A673 (cell line): ENCODE measurements around the gene MEP1A. TPM values are rescaled to one million over a fixed set of nuclear protein-coding genes. Genes with fewer than 3 reads are reported as not detected.

Experiments used
- BruUV-seq: library from RNA; stranded (reverse); fragments of 400-500 nt; replicated peaks from 2 replicates; lab custom pipeline; 2021; lab: Mats Ljungman, UMichigan
- CTCF ChIA-PET: fragments of 300-600 bp; sonication (Branson Sonifier 250); formaldehyde crosslinking; loops from one replicate; lab custom pipeline; 2022; ENCODE audit warnings: antibody characterized with exemption; lab: Charles Lee
- POLR2A ChIA-PET: fragments of 300-600 bp; sonication (Branson Sonifier 250); formaldehyde crosslinking; loops from one replicate; lab custom pipeline; 2022; ENCODE audit warnings: antibody characterized with exemption; ENCODE audit not compliant: low non-redundant PET; lab: Charles Lee
- DNase-seq: peaks from one replicate; pipeline ENCODE4 v3.0.0-alpha.2; 2015; ENCODE audit warnings: low spot score
- H3K27ac ChIP-seq: fragments of 200-600 bp; sonication (generic); 2 replicates; pipeline ENCODE4 v1.5.1; 2016; ENCODE audit warnings: mixed run types, low read depth, mild to moderate bottlenecking, mixed read lengths, antibody characterized with exemption, low read length; ENCODE audit not compliant: poor library complexity, severe bottlenecking
- H3K27me3 ChIP-seq: fragments of 200-600 bp; sonication (generic); replicated peaks from 2 replicates; pipeline ENCODE4 v1.6.1; 2017; ENCODE audit warnings: mixed run types, low read depth, mild to moderate bottlenecking, mixed read lengths, antibody characterized with exemption, low read length; ENCODE audit not compliant: insufficient read depth, poor library complexity
- H3K36me3 ChIP-seq: fragments of 200-600 bp; sonication (generic); 2 replicates; pipeline ENCODE4 v1.6.1; 2016; ENCODE audit warnings: mixed run types, mild to moderate bottlenecking, mixed read lengths, antibody characterized with exemption, low read length; ENCODE audit not compliant: insufficient read depth, poor library complexity, severe bottlenecking
- H3K4me1 ChIP-seq: fragments of 200-600 bp; sonication (generic); 2 replicates; pipeline ENCODE4 v1.6.1; 2017; ENCODE audit warnings: mixed run types, mild to moderate bottlenecking, mixed read lengths, antibody characterized with exemption, low read length; ENCODE audit not compliant: insufficient read depth, poor library complexity, severe bottlenecking
- H3K4me3 ChIP-seq: fragments of 200-600 bp; sonication (generic); 2 replicates; pipeline ENCODE4 v1.5.1; 2016; ENCODE audit warnings: low read depth, mixed run types, mild to moderate bottlenecking, mixed read lengths, low read length; ENCODE audit not compliant: poor library complexity, severe bottlenecking
- H3K9me3 ChIP-seq: fragments of 200-600 bp; sonication (generic); 2 replicates; pipeline ENCODE4 v1.6.1; 2016; ENCODE audit warnings: mixed run types, low read depth, mild to moderate bottlenecking, mixed read lengths, antibody characterized with exemption, low read length; ENCODE audit not compliant: poor library complexity, severe bottlenecking
- CTCF ChIP-seq: fragments of 300-800, 200-600 bp; sonication (generic); conservative IDR thresholded peaks from 2 replicates; pipeline ENCODE4 v1.5.1; 2017; ENCODE audit warnings: low read depth, mild to moderate bottlenecking, antibody characterized with exemption, low read length, moderate library complexity, mixed read lengths
- EZH2 ChIP-seq: fragments of 200-600 bp; sonication (generic); IDR thresholded peaks from 2 replicates; pipeline ENCODE4 v1.6.1; 2017; ENCODE audit warnings: borderline replicate concordance, low read depth, mild to moderate bottlenecking, mixed read lengths, antibody characterized with exemption, low read length; ENCODE audit not compliant: poor library complexity, severe bottlenecking
- intact Hi-C: fragments of 100-400 bp; cut with micrococcal nuclease; formaldehyde crosslinking; loops from one replicate; pipeline ENCODE4 v1.10.0; 2022; ENCODE audit not compliant: unreplicated experiment
- total RNA-seq: library from RNA; stranded (reverse); gene quantifications from 2 replicates; pipeline ENCODE4 v1.2.3, GENCODE V29; 2021

Gene MEP1A
- total RNA-seq, 1 experiment from 2014 or later, result not detected

- no peak for DNase-seq
- Histone ChIP-seq H3K27ac (no peak overlapping the region), H3K27me3 (no peaks in the 10 kb centered on the region), H3K4me3 (no peak overlapping the region), H3K36me3 (no peaks in the 10 kb centered on the region), H3K9me3 (no peaks in the 10 kb centered on the region), H3K4me1 (no peaks in the 10 kb centered on the region)
- TF ChIP-seq EZH2 (no peak), CTCF (no peak)
- ChIA-PET CTCF (no interaction called here), POLR2A (no interaction called here)
- intact Hi-C loops, result loop anchor here (5.0 kb wide), 2 partner anchors 82 to 367 kb away; no protein-coding TSS in a partner anchor
- no TSS peak for BruUV-seq
These were observed 8.7 kb upstream of the MEP1A start for GRCh38 chr6:46784535-46784934.

GRCh38 chr6:46787871-46788540 lies 5.2 kb upstream of the MEP1A start:
- H3K4me1 ChIP-seq, result no peaks in the 10 kb centered on the region
- POLR2A ChIA-PET, result no interaction called here
- no peak overlapping the region for H3K4me3 ChIP-seq
- intact Hi-C loops, result no loop called here
- TF ChIP-seq EZH2 (no peak), CTCF (no peak)
- no peaks in the 10 kb centered on the region for H3K9me3 ChIP-seq
- H3K27me3 ChIP-seq, result no peaks in the 10 kb centered on the region
- no peaks in the 10 kb centered on the region for H3K36me3 ChIP-seq
- no TSS peak for BruUV-seq
- CTCF ChIA-PET, result no interaction called here
- DNase-seq, result no peak
- H3K27ac ChIP-seq, result no peak overlapping the region

GRCh38 chr6:46788791-46789190 lies 4.4 kb upstream of the MEP1A start:
- H3K36me3 ChIP-seq, result no peaks in the 10 kb centered on the region
- intact Hi-C loops, result no loop called here
- BruUV-seq, result no TSS peak
- no peak for DNase-seq
- H3K4me3 ChIP-seq, result no peak overlapping the region
- no peaks in the 10 kb centered on the region for H3K4me1 ChIP-seq
- TF ChIP-seq EZH2, result no peak
- no peak for TF ChIP-seq CTCF
- ChIA-PET POLR2A (no interaction called here), CTCF (no interaction called here)
- peaks cover 3% of the 10 kb centered on the region for H3K27me3 ChIP-seq
- H3K27ac ChIP-seq, result no peak overlapping the region
- H3K9me3 ChIP-seq, result no peaks in the 10 kb centered on the region
